ENCODE data around the gene DSP.

Gene DSP

GRCh38 chr6:7541175-7542064 lies at the start of gene DSP:
DSP (plus strand) TSS chr6:7541671; CDS start chr6:7541916, 245 bp downstream.
- no peak for DNase-seq

- no peak for DNase-seq
These were observed 47.6 kb upstream of the DSP start for GRCh38 chr6:7493866-7494265.

GRCh38 chr6:7494638-7495037 lies 46.8 kb upstream of the DSP start:
- no peak for DNase-seq

GRCh38 chr6:7496266-7496875 lies 45.1 kb upstream of the DSP start:
- DNase-seq: no peak

GRCh38 chr6:7500752-7501282 lies 40.7 kb upstream of the DSP start:
- DNase-seq: no peak

GRCh38 chr6:7502743-7503142 lies 38.7 kb upstream of the DSP start:
- DNase-seq: no peak

GRCh38 chr6:7504041-7504440 lies 37.4 kb upstream of the DSP start:
- no peak for DNase-seq

- no peak for DNase-seq
These were observed 36.2 kb upstream of the DSP start for GRCh38 chr6:7505189-7505699.

- DNase-seq: no peak
These were observed 33.9 kb upstream of the DSP start for GRCh38 chr6:7507600-7507999.

- DNase-seq: no peak
These were observed 29.2 kb upstream of the DSP start for GRCh38 chr6:7512320-7512719.

GRCh38 chr6:7513529-7513928 lies 27.9 kb upstream of the DSP start:
- DNase-seq: no peak

- no peak for DNase-seq
These were observed 26.1 kb upstream of the DSP start for GRCh38 chr6:7515363-7515762.

- DNase-seq: no peak
These were observed 22.6 kb upstream of the DSP start for GRCh38 chr6:7518877-7519276.

- no peak for DNase-seq
These were observed 18.6 kb upstream of the DSP start for GRCh38 chr6:7522873-7523272.

- DNase-seq: no peak
These were observed 17.5 kb upstream of the DSP start for GRCh38 chr6:7523922-7524321.

- no peak for DNase-seq
These were observed 14.7 kb upstream of the DSP start for GRCh38 chr6:7526755-7527154.

- DNase-seq: no peak
These were observed 12.9 kb upstream of the DSP start for GRCh38 chr6:7528565-7528964.

- no peak for DNase-seq
These were observed 12.3 kb upstream of the DSP start for GRCh38 chr6:7529141-7529540.

GRCh38 chr6:7532232-7532631 lies 9.2 kb upstream of the DSP start:
- no peak for DNase-seq

- no peak for DNase-seq
These were observed 8.7 kb upstream of the DSP start for GRCh38 chr6:7532821-7533220.

- no peak for DNase-seq
These were observed 7.3 kb upstream of the DSP start for GRCh38 chr6:7534192-7534591.

- DNase-seq: no peak
These were observed 6.0 kb upstream of the DSP start for GRCh38 chr6:7535498-7535897.

- DNase-seq: no peak
These were observed 3.8 kb upstream of the DSP start for GRCh38 chr6:7537565-7538174.

GRCh38 chr6:7538484-7538883 lies 3.0 kb upstream of the DSP start:
- no peak for DNase-seq

Measured in midbrain (tissue), 1 donor.